ENCODE data around the gene CLASRP. TPM values are rescaled to one million over a fixed set of nuclear protein-coding genes. Genes with fewer than 3 reads are reported as not detected.
"Not testable (repeated sequence)": the region's sequence is repeated elsewhere in the genome, so short reads cannot be mapped to it uniquely, and the experiment has no call there.

CLASRP gene, protein sequence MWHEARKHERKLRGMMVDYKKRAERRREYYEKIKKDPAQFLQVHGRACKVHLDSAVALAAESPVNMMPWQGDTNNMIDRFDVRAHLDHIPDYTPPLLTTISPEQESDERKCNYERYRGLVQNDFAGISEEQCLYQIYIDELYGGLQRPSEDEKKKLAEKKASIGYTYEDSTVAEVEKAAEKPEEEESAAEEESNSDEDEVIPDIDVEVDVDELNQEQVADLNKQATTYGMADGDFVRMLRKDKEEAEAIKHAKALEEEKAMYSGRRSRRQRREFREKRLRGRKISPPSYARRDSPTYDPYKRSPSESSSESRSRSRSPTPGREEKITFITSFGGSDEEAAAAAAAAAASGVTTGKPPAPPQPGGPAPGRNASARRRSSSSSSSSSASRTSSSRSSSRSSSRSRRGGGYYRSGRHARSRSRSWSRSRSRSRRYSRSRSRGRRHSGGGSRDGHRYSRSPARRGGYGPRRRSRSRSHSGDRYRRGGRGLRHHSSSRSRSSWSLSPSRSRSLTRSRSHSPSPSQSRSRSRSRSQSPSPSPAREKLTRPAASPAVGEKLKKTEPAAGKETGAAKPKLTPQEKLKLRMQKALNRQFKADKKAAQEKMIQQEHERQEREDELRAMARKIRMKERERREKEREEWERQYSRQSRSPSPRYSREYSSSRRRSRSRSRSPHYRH
- total RNA-seq (100 to 1,000 TPM; 153 to 163 TPM), total RNA-seq (66.0 to 74.1 reads per million in 2 donors)

DNA sequence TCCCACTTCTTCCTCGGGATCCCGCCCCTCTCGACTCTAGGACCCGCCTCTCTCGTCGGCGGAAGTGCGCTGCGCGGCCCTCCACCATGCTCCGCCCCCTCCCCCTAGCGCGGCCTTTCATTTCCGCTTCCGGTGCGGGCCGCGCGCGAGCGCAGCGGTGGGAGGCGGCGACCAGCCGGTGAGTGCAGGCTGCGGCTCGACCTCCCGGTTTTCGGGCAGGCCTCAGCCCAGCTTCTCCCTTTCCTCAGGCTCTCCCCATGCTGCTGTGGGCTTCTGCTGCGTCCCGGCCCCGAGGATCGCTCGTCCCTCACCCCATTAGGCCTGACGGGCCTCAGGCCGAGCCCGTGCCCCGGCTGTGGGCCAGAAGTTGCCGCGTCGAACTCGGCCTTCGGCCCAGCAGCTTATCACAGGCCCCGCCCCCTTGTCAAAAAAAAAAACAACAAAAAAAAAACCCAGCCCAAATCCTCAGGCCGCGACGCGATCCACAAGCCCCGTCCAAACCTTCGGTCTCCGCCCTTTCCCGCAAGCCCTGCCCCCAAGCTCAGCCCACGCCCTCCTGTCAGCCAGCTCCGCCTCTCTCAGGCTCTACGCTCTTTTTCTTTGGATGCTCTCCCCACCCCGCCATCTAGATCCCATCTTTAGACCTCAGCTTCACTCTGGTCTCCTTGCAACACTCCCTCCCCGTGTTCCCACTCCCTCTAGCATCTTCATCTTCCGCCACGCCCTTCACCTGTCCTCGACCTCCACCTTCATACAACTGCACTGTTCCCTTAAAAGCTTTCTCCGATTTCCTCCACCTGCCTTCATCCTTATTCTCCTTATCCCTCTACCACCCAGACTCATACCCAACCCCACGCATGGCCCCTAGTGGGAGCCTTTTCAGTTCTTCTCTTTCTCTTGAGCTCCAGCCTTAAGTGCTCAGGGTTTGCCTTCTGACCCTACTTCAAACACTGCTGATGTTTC is at the start of gene CLASRP:
Gene CLASRP, plus strand, starts transcription at position 115 of the 963 bp plus-strand sequence. CDS start 1,168 bp downstream, outside the sequence.
- Mint-ChIP-seq H3K4me1 (peaks cover 32% of the 10 kb centered on the region), H3K27ac (peak within 1 kb of the TSS; percentile 97), H3K4me3 (peak within 1 kb of the TSS; percentile 100), H3K36me3 (ENCODE audit: low read depth) (peaks cover 7% of the 10 kb centered on the region), H3K27me3 (no peaks in the 10 kb centered on the region)
- ATAC-seq (peak; percentile 90), DNase-seq (peak; percentile 84 to 86 (median 86))
- H3K9me3 ChIP-seq (ENCODE audit: control insufficient read depth, low read length, poor library complexity, severe bottlenecking): no peaks in the 10 kb centered on the region

DNA sequence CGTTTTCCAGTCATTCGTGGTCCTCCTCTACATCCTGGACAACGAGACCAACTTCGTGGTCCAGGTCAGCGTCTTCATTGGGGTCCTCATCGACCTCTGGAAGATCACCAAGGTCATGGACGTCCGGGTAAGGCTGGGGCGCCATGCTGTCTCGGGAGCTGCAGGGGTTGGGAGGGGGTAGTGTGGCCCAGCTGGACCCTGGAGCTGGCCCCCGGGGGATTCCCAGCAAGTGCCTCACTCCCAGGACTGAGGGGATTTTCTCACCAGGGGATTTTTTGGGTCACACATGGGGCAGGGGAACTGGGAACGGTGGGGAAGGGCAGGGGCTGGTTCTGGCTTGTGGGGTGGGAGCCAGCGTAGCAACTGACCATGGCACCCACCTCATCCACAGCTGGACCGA is 48.4 kb upstream of the CLASRP start:
- no peak for DNase-seq
- Mint-ChIP-seq H3K4me1 (peaks cover 5% of the 10 kb centered on the region), H3K36me3 (ENCODE audit: low read depth) (peaks cover 3% of the 10 kb centered on the region), H3K27ac (no peak overlapping the region), H3K27me3 (no peaks in the 10 kb centered on the region), H3K4me3 (no peak overlapping the region)
- ATAC-seq: no peak
- H3K9me3 ChIP-seq (ENCODE audit: control insufficient read depth, low read length, poor library complexity, severe bottlenecking): no peaks in the 10 kb centered on the region

DNA sequence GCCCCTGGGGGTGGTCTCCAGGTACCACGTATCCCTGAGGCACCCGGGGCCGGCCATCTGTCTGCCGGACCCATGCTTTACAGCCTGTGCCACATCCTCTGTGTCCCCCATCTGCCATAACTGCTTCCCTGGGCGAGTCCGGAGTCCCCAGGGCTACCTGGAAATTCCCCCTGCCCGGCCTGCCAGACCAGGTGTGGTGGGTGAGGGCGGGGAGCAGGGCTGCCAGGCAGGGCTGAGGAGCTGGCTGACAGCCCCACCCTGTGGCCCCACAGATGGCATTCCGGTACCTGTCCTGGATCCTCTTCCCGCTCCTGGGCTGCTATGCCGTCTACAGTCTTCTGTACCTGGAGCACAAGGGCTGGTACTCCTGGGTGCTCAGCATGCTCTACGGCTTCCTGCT is 47.9 kb upstream of the CLASRP start:
- ATAC-seq: no peak
- H3K9me3 ChIP-seq (ENCODE audit: control insufficient read depth, low read length, poor library complexity, severe bottlenecking): no peaks in the 10 kb centered on the region
- Mint-ChIP-seq H3K27ac (no peak overlapping the region), H3K4me1 (peaks cover 5% of the 10 kb centered on the region), H3K27me3 (no peaks in the 10 kb centered on the region), H3K36me3 (ENCODE audit: low read depth) (peaks cover 3% of the 10 kb centered on the region), H3K4me3 (no peak overlapping the region)
- no peak for DNase-seq

DNA sequence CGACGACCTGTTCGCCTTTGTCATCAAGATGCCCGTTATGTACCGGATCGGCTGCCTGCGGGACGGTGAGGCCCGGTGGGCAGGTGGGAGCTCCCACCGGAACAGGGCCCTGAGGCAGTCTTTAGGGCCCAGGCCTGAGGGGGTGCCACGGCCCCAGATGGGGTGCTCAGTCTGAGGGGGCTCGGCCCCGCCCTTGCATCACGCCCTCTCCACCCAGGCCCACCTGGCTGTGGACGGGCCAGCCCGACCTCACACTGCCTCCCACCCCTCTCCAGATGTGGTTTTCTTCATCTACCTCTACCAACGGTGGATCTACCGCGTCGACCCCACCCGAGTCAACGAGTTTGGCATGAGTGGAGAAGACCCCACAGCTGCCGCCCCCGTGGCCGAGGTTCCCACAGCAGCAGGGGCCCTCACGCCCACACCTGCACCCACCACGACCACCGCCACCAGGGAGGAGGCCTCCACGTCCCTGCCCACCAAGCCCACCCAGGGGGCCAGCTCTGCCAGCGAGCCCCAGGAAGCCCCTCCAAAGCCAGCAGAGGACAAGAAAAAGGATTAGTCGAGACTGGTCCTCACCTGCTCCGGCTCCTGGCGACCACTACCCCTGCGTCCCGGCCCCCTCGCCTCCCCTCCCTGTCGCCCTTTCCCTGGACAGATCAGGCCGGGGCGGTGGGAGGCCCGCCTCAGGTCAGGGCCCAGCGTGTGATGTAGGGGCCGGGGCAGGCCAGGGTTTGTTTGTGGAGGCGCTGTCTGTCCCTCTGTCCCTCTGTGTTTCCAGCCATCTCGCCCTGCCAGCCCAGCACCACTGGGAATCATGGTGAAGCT is 46.3 kb upstream of the CLASRP start:
- Mint-ChIP-seq H3K27me3 (no peaks in the 10 kb centered on the region), H3K36me3 (ENCODE audit: low read depth) (peaks cover 3% of the 10 kb centered on the region), H3K4me3 (no peak overlapping the region), H3K4me1 (peaks cover 5% of the 10 kb centered on the region), H3K27ac (no peak overlapping the region)
- no peaks in the 10 kb centered on the region for H3K9me3 ChIP-seq (ENCODE audit: control insufficient read depth, low read length, poor library complexity, severe bottlenecking)
- DNase-seq (no peak), ATAC-seq (no peak)

DNA sequence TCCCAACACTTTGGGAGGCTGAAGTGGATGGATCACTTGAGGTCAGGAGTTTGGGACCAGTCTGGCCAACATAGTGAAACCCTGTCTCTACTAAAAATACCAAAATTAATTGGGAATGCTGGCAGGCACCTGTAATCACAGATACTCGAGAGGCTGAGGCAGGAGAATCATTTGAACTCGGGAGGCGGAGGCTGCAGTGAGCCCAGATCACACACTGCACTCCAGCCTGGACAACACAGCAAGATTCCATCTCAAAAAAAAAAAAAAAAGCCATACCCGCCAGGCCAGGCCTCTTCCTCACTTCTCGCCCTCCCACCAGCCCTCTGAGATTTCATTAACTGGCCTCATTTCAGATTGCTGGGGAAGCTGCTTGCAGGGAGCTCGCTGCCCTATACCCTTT is 45.3 kb upstream of the CLASRP start:
- Mint-ChIP-seq H3K4me1 (peaks cover 5% of the 10 kb centered on the region), H3K36me3 (ENCODE audit: low read depth) (no peaks in the 10 kb centered on the region), H3K4me3 (no peak overlapping the region), H3K27me3 (no peaks in the 10 kb centered on the region), H3K27ac (no peak overlapping the region)
- ATAC-seq (no peak), DNase-seq (no peak)
- no peaks in the 10 kb centered on the region for H3K9me3 ChIP-seq (ENCODE audit: control insufficient read depth, low read length, poor library complexity, severe bottlenecking)

DNA sequence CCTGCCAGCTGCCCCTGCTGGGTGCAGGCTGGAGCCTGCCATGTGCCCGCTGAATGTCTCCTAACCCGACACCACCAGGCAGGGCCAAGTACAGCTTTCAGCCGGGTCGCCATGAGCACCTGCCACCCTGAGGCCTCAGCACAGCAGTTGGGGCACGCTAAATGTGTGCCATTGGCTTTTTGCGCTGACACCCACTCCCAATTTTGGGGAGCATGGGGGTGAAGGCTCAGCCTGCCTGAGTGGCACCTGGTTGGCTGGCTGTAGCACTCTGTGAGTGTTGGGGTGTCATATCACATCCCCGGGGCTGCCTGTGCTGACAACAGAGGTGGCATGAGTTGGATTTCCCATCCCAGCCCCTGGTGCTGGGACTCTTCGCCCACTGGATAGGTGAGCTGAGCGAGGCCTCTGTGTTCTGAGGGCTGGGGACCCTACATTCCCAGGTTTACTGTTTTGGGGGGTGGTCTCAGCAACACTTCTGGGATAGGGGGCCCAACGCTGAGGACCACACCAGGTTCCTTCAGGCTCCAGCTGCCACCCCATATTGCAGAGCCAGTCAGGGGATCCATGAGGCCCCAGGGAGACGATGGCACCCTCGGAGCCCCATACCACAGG is 44.8 kb upstream of the CLASRP start:
- H3K27ac Mint-ChIP-seq: peak overlapping the region; percentile 79
- H3K4me3 Mint-ChIP-seq: no peak overlapping the region
- ATAC-seq (no peak), DNase-seq (no peak)
- H3K27me3 Mint-ChIP-seq: no peaks in the 10 kb centered on the region
- no peaks in the 10 kb centered on the region for H3K36me3 Mint-ChIP-seq (ENCODE audit: low read depth)
- no peaks in the 10 kb centered on the region for H3K9me3 ChIP-seq (ENCODE audit: control insufficient read depth, low read length, poor library complexity, severe bottlenecking)
- H3K4me1 Mint-ChIP-seq: peaks cover 4% of the 10 kb centered on the region

DNA sequence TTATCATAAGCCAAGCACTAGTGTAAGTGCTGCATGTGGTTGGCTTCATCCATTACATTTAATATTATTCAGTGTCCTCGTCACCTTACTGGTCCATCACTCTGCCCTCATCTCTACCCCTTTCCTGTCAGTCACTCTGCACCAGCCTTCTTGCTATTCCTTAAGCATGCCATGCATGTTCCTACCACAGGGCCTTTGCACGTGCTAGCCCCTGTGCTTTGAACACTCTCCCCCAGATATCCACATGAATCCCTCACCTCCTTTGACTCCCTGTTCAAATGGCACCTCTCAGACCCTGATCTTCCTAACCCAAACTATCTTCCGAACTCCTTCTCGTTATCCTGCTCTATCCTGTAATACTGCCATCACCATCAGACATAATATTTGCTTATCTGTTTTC is 40.8 kb upstream of the CLASRP start:
- H3K9me3 ChIP-seq (ENCODE audit: control insufficient read depth, low read length, poor library complexity, severe bottlenecking): no peaks in the 10 kb centered on the region
- Mint-ChIP-seq H3K36me3 (ENCODE audit: low read depth) (no peaks in the 10 kb centered on the region), H3K4me3 (no peak overlapping the region), H3K4me1 (peaks cover 19% of the 10 kb centered on the region), H3K27ac (no peak overlapping the region), H3K27me3 (no peaks in the 10 kb centered on the region)
- ATAC-seq (no peak), DNase-seq (no peak)

DNA sequence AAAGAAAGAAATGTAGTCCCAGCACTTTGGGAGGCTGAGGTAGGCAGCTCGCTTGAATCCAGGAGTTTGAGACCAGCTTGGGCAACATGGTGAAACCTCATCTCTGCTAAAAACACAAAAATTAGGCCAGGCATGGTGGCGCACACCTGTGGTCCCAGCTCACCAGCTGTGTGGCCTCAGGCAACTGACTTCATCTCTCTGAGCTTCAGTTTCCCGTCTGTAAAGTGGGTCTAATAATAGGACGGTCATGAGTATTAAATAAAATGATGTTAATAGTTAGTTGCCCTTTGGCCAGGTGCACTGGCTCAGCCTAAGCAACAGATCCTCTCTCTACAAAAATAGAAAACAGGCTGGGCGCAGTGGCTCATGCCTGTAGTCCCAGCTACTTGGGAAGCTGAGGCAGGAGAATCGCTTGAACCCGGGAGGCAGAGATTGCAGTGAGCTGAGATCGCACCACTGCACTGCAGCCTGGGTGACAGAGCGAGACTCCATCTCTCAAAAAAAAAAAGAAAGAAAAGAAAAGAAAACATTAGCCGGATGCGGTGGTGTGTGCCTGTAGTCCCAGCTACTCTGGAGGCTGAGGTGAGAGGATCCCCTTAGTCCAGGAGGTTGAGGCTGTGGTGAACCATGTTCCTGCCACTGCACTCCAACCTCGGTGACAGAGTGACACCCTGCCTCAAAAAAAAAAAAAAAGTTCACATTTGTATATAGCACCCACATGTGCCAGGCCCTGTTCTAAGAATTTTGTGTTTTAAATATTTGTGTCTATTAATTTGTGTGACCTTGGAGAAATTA is 39.5 kb upstream of the CLASRP start:
- H3K4me3 Mint-ChIP-seq; H3K36me3 Mint-ChIP-seq (ENCODE audit: low read depth); H3K27me3 Mint-ChIP-seq; H3K9me3 ChIP-seq (ENCODE audit: control insufficient read depth, low read length, poor library complexity, severe bottlenecking); DNase-seq; ATAC-seq: not testable (repeated sequence)
- H3K27ac Mint-ChIP-seq: peak overlapping the region; percentile 97
- H3K4me1 Mint-ChIP-seq: peaks cover 19% of the 10 kb centered on the region

DNA sequence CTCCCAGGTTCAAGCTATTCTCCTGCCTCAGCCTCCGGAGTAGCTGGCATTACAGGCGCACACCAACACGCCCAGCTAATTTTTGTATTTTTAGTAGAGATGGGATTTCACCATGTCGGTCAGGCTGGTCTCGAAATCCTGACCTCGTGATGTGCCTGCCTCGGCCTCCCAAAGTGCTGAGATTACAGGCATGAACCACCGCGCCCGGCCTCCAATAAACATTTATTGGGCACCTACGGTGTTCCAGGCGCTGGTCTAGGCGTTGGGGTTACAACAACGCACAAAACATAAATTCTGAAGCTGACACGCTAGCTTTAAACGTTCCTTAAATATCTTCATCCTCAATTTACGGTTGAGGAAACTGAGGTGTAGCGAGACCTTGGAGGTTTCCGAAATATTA is 38.2 kb upstream of the CLASRP start:
- H3K27me3 Mint-ChIP-seq; H3K9me3 ChIP-seq (ENCODE audit: control insufficient read depth, low read length, poor library complexity, severe bottlenecking); ATAC-seq; DNase-seq; H3K36me3 Mint-ChIP-seq (ENCODE audit: low read depth): not testable (repeated sequence)
- H3K4me1 Mint-ChIP-seq: peaks cover 16% of the 10 kb centered on the region
- H3K27ac Mint-ChIP-seq: peak overlapping the region; percentile 97
- peak overlapping the region; percentile 36 for H3K4me3 Mint-ChIP-seq

DNA sequence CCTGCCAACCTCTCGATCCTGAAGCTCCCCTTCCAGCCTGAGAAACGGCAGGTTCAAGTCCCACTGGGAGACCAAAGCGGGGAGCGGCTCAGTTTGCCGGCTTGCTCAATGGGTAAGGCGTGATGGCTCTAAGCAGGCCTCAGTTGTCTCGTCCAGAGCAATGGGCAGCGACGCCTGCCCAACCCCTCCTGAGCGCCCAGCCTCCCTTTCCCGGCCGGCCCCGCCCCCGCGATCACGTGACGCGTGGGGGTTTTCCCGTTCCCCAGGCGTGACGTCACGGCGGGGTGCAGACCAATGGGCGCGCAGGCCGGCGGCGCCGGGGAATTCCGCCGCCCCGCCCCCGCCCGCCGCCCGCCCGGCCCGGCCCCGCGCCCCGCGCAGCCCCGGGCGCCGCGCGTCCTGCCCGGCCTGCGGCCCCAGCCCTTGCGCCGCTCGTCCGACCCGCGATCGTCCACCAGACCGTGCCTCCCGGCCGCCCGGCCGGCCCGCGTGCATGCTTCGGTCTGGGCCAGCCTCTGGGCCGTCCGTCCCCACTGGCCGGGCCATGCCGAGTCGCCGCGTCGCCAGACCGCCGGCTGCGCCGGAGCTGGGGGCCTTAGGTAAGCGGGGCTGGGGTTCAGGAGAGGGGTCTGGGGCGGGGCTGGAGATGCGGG is 37.6 kb upstream of the CLASRP start, which contains the start of gene RELB:
Gene RELB, plus strand, starts transcription at position 378 of the 653 bp plus-strand sequence. Its CDS starts 116 bp downstream, at position 494.
- Mint-ChIP-seq H3K27me3 (no peaks in the 10 kb centered on the region), H3K27ac (peak within 1 kb of the TSS; percentile 97), H3K36me3 (ENCODE audit: low read depth) (no peaks in the 10 kb centered on the region), H3K4me3 (peak within 1 kb of the TSS; percentile 96), H3K4me1 (peaks cover 18% of the 10 kb centered on the region)
- ATAC-seq (peak; percentile 72), DNase-seq (peak; percentile 95 to 99 (median 98))
- no peaks in the 10 kb centered on the region for H3K9me3 ChIP-seq (ENCODE audit: control insufficient read depth, low read length, poor library complexity, severe bottlenecking)

DNA sequence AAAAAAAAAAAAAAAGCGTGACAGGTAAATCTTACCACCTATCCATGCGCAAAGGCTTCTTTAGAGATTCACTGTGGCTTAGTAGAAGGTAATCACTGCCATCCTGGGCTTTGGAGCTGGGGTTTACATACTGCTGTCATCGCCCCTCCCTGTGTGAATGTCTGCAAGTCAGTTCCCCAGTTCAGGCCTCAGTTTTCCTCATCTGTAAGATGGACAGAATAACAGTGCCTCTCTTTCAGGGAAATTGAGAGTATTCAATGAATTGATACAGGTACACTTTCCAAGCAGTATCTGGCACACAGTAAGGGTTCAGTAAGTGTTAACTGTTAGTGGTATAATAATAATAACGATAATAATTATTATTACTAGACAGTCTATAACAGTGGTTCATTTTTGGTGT is 35.4 kb upstream of the CLASRP start:
- H3K27me3 Mint-ChIP-seq: no peaks in the 10 kb centered on the region
- ATAC-seq (no peak), DNase-seq (no peak)
- no peaks in the 10 kb centered on the region for H3K36me3 Mint-ChIP-seq (ENCODE audit: low read depth)
- peaks cover 20% of the 10 kb centered on the region for H3K4me1 Mint-ChIP-seq
- peak overlapping the region; percentile 21 for H3K4me3 Mint-ChIP-seq
- no peak overlapping the region for H3K27ac Mint-ChIP-seq
- H3K9me3 ChIP-seq (ENCODE audit: control insufficient read depth, low read length, poor library complexity, severe bottlenecking): no peaks in the 10 kb centered on the region
